Uterus (tissue), 2 donors: ENCODE results near the gene TEC.

Experiments
- CTCF ChIP-seq, 4 experiments: fragments of 200-600 bp in 2 of 4; fragments of 450-650 bp in 2 of 4; sonication (generic) in 2 of 4; IDR thresholded peaks; one replicate each; pipeline ENCODE4 v1.5.1; 2016 to 2019; ENCODE audit warnings: antibody characterized with exemption in 4 of 4, mild to moderate bottlenecking in 2 of 4, moderate library complexity in 1 of 4
- POLR2A ChIP-seq, 2 donors: fragments of 450-650 bp; IDR thresholded peaks; one replicate each; pipeline ENCODE4 v1.6.1; 2016; ENCODE audit warnings: antibody characterized with exemption in 2 of 2, mild to moderate bottlenecking in 1 of 2, moderate library complexity in 1 of 2

- TF ChIP-seq CTCF (IDR thresholded peaks at IDR 0.05) = no peak
- no peak for TF ChIP-seq POLR2A (IDR thresholded peaks at IDR 0.05)
These were observed 112.4 kb downstream of the TEC start for GRCh38 chr4:48157271-48157670.
